Epithelial cell of esophagus (primary cell): ENCODE results near the gene SPINK4.

Experiments
- DNase-seq: peaks from one replicate; pipeline ENCODE4 v3.0.0; 2010; ENCODE audit warnings: low read depth
- H3K4me3 ChIP-seq: 2 replicates; pipeline ENCODE4 v1.5.1; 2011; ENCODE audit warnings: mild to moderate bottlenecking, low read length, control low read depth
- TF ChIP-seq, protein P1 (sequence below): IDR thresholded peaks from 2 replicates; pipeline ENCODE4 v1.5.1; 2011; ENCODE audit warnings: low read depth, mild to moderate bottlenecking, low read length, control low read depth, inconsistent platforms; ENCODE audit not compliant: insufficient read depth; ENCODE audit errors: missing control alignments

The SPINK4 gene, protein sequence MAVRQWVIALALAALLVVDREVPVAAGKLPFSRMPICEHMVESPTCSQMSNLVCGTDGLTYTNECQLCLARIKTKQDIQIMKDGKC

DNA sequence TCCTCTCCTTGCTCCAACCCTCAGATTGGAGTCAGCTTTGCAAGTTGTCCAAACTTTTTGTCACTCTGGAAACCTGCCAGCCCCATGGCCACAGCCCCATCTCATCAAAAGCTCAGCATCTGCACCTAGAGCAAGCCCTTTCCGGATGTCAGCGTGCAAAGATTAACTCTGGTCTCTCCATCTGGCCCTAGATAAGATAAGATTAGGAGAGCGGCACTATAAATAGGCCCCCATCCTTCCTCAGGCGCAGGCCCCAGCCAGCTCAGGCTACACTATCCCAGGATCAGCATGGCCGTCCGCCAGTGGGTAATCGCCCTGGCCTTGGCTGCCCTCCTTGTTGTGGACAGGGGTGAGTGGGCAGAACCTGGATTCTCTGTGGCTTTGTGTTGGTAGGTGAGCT lies at the start of gene SPINK4:
Gene SPINK4, plus strand, starts transcription at position 247 of the 400 bp plus-strand sequence. Its CDS starts 42 bp downstream, at position 289.
- TF ChIP-seq, protein P1, sequence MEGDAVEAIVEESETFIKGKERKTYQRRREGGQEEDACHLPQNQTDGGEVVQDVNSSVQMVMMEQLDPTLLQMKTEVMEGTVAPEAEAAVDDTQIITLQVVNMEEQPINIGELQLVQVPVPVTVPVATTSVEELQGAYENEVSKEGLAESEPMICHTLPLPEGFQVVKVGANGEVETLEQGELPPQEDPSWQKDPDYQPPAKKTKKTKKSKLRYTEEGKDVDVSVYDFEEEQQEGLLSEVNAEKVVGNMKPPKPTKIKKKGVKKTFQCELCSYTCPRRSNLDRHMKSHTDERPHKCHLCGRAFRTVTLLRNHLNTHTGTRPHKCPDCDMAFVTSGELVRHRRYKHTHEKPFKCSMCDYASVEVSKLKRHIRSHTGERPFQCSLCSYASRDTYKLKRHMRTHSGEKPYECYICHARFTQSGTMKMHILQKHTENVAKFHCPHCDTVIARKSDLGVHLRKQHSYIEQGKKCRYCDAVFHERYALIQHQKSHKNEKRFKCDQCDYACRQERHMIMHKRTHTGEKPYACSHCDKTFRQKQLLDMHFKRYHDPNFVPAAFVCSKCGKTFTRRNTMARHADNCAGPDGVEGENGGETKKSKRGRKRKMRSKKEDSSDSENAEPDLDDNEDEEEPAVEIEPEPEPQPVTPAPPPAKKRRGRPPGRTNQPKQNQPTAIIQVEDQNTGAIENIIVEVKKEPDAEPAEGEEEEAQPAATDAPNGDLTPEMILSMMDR: no peak
- no peak for DNase-seq
- H3K4me3 ChIP-seq: no peak within 1 kb of the TSS

DNA sequence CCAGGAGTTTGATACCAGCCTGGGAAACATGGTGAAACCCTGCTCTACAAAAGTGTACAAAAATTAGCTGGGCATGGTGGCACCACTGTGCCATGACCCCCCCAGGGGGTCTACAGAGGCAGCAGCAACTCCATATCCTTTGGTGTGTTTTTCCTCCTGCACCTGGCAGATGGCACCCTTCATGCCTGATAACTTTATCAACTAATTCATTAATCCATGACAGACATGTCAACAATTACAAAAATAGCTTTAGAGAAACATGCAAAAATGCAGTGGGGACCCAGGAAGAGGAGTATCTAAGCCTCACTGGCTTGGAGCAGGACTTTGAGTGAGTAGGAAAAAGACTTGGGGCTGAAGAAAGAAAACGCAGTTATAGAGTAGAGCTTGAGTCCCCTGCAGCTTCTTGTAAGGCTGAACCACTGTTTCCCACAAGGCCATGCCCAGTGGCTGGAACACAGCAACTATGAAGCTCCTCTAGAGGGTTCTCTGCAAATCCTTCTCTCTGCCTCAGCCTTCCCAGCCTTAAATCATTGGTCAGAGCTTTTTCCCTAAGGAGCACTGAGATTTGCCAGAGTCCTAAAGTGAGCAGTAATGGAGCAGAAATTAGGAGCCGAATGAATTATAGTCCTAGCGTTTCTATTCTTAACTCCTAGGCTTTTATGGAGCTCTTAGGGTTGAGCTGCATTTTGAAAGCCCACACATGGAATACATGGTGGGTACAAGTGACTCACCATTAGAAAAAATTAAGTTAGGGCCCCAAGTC lies 47.3 kb upstream of the SPINK4 start:
- H3K4me3 ChIP-seq: no peak overlapping the region
- no peak for DNase-seq
- TF ChIP-seq, protein P1: no peak

DNA sequence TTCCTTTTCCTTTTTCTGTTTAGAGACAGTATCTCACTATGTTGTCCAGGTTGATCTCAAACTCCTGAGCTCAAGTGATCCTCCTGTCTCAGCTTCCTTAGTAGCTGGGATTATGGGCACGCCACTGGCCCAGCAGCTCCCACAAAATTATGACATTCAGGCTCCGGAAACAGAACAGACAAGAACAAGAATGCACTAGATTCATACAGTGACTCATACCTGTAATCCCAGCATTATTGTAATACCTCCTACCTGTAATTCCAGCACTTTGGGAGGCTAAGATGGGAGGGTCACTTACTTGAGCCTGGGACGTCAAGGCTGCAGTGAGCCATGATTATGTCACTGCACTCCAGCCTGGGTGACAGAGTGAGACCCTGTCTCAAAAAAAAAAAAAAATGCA lies 46.1 kb upstream of the SPINK4 start:
- TF ChIP-seq, protein P1: no peak
- no peak overlapping the region for H3K4me3 ChIP-seq
- DNase-seq: peak; percentile 88

DNA sequence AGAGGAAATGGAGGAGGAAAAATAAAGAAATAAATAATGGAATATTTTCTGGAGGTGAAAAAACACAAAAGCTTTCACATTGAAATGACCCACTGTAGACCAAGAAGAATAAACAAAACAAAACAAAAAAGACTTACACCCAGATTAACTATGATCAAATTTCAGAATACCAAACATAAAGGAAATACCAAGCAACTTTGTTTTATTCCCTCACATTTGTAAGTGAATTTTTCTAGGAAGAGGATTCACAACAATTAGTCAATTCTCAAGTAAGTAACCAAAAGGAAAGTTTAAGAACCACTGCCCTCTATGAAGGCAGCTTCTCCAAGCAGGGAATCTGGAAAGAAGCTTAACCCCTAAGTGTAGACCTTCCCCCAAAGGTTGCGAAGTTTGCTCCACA lies 43.2 kb upstream of the SPINK4 start:
- no peak for DNase-seq
- TF ChIP-seq, protein P1: no peak
- no peak overlapping the region for H3K4me3 ChIP-seq

DNA sequence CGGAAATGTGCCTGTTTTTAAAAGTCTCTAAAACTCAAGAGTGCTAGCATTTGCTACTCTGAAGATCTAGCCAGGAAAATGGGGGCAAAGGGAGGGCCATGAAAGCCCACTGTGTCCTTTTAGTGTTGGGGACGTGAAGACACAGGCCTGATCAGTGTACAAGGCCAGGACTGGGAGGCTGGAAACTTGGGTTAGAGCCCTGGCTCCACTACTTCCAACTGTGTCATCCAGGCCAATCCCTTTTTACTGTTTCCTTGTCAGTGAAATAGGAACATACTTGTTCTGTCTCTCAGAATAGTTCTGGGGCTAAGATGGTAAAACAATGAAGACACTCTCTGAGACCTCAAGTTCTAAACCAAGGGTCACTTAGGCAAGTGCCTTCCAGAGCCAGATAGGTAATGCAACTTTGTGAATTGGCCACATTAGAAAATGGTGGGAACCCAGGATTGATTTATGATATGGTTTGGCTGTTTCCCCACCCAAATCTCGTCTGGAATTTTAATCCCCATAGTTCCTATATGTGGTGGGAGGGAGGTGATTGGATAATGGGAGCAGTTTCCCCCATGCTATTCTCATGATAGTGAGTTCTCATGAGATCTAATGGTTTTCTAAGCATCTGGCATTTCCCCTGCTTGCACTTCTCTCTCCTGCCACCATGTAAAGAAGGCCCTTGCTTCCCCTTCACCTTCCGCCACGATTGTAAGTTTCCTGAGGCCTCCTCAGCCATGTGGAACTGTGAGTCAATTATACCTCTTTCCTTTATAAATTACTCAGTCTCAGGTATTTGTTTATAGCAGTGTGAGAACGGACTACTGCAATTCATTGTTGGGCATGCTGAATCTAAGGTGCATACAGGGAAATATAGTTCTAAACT lies 42.5 kb upstream of the SPINK4 start:
- DNase-seq: no peak
- TF ChIP-seq, protein P1: peak; percentile 15
- H3K4me3 ChIP-seq: no peak overlapping the region

DNA sequence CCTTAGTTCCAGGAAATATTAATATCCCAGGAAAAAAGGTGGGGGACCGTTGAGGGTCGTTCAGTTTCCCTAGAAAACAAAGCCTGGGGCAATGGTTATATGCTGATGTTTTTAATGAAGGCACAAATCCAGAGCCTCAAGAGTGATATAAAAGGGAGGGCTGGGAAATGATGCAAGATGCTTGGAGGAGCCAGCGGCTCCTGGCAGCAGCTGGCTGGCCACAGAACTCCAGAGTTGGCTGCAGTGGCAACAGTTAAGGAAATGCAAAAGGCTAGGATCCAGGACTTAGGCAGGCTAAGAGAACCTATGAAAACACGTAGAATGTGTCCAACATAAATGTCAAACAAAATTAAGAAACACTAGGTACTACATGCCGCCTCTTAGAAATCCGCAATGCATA lies 41.8 kb upstream of the SPINK4 start:
- TF ChIP-seq, protein P1: no peak
- no peak overlapping the region for H3K4me3 ChIP-seq
- no peak for DNase-seq

DNA sequence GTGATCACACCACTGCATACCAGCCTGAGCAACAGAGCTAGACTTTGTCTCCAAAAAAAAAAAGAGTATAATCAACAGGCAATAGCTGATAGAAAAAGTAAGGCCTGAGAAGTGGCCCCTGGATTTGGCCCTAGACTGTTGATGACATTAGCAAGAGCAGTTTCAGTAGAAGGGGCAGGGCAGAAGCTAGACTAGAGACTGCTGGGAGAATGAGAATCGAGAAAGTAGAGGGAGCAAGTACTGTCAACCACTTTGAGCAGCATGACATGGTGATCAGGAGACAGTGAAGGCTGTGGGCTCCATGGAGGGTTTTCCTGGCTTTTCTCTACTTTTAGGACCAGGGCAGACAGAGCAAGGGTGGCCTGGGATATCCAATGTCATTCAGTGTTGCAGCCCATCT lies 37.9 kb upstream of the SPINK4 start:
- TF ChIP-seq, protein P1: no peak
- no peak overlapping the region for H3K4me3 ChIP-seq
- no peak for DNase-seq
